ENCODE data around the gene PTPRE. TPM values are rescaled to one million over a fixed set of nuclear protein-coding genes. Genes with fewer than 3 reads are reported as not detected.

PTPRE gene
- total and polyA plus RNA-seq, 4 donors = 4.9 to 46.0 (median 23.5) TPM

- Histone ChIP-seq H3K27ac (ENCODE audit: low read depth in 1 of 2, low read length in 2 of 2) (no peak overlapping the region), H3K4me3 (ENCODE audit: low read length in 2 of 2) (no peak overlapping the region), H3K9me3 (ENCODE audit: control insufficient read depth, low read length) (no peaks in the 10 kb centered on the region), H3K36me3 (ENCODE audit: control insufficient read depth in 1 of 2, insufficient read depth in 2 of 2, low read length in 1 of 2) (no peaks in the 10 kb centered on the region), H3K4me1 (ENCODE audit: control insufficient read depth in 1 of 2, insufficient read depth in 2 of 2, low read length in 2 of 2) (no peaks in the 10 kb centered on the region), H3K27me3 (ENCODE audit: control insufficient read depth in 1 of 2, insufficient read depth in 2 of 2, low read length in 1 of 2) (no peaks in the 10 kb centered on the region)
- 95% methylated on average over 12 of the region's 12 CpGs for WGBS, 2 donors
- ATAC-seq (ENCODE audit: low FRiP score) (no peak), DNase-seq (no peak)
- intact Hi-C loops (cut with DNase I) = no loop called here
Measured at GRCh38 chr10:127971963-127972615, 65.2 kb downstream of the PTPRE start.

- Histone ChIP-seq H3K27me3 (ENCODE audit: control insufficient read depth in 1 of 2, insufficient read depth in 2 of 2, low read length in 1 of 2) (no peaks in the 10 kb centered on the region), H3K4me1 (ENCODE audit: control insufficient read depth in 1 of 2, insufficient read depth in 2 of 2, low read length in 2 of 2) (no peaks in the 10 kb centered on the region), H3K36me3 (ENCODE audit: control insufficient read depth in 1 of 2, insufficient read depth in 2 of 2, low read length in 1 of 2) (no peaks in the 10 kb centered on the region), H3K9me3 (ENCODE audit: control insufficient read depth, low read length) (no peaks in the 10 kb centered on the region), H3K4me3 (ENCODE audit: low read length in 2 of 2) (no peak overlapping the region), H3K27ac (ENCODE audit: low read depth in 1 of 2, low read length in 2 of 2) (no peak overlapping the region)
- intact Hi-C loops (cut with DNase I) = no loop called here
- ATAC-seq (ENCODE audit: low FRiP score) (no peak), DNase-seq (no peak)
- WGBS, 2 donors = 95 to 97% methylated on average over 4 of the region's 4 CpGs
Measured at GRCh38 chr10:127972751-127973357, 66.0 kb downstream of the PTPRE start.

- 84 to 88% methylated on average over 10 of the region's 10 CpGs for WGBS, 2 donors
- Histone ChIP-seq H3K27me3 (ENCODE audit: control insufficient read depth in 1 of 2, insufficient read depth in 2 of 2, low read length in 1 of 2) (no peaks in the 10 kb centered on the region), H3K9me3 (ENCODE audit: control insufficient read depth, low read length) (no peaks in the 10 kb centered on the region), H3K27ac (ENCODE audit: low read depth in 1 of 2, low read length in 2 of 2) (no peak overlapping the region), H3K36me3 (ENCODE audit: control insufficient read depth in 1 of 2, insufficient read depth in 2 of 2, low read length in 1 of 2) (no peaks in the 10 kb centered on the region), H3K4me1 (ENCODE audit: control insufficient read depth in 1 of 2, insufficient read depth in 2 of 2, low read length in 2 of 2) (no peaks in the 10 kb centered on the region), H3K4me3 (ENCODE audit: low read length in 2 of 2) (no peak overlapping the region)
- intact Hi-C loops (cut with DNase I) = no loop called here
- DNase-seq (peak in 1 of 2 donors; percentile 64), ATAC-seq (ENCODE audit: low FRiP score) (no peak)
Measured at GRCh38 chr10:127973791-127974311, 66.9 kb downstream of the PTPRE start.

- WGBS, 2 donors = 93 to 95% methylated on average over 9 of the region's 9 CpGs
- intact Hi-C loops (cut with DNase I) = loop anchor here (5.0 kb wide), 2 partner anchors 48 to 53 kb away; no protein-coding TSS in a partner anchor
- no peak overlapping the region for H3K4me3 ChIP-seq (ENCODE audit: low read length in 2 of 2)
- no peak for DNase-seq
- ATAC-seq (ENCODE audit: low FRiP score) = no peak
- no peak overlapping the region for H3K27ac ChIP-seq (ENCODE audit: low read depth in 1 of 2, low read length in 2 of 2)
- H3K36me3 ChIP-seq (ENCODE audit: control insufficient read depth in 1 of 2, insufficient read depth in 2 of 2, low read length in 1 of 2) = no peaks in the 10 kb centered on the region
- no peaks in the 10 kb centered on the region for H3K9me3 ChIP-seq (ENCODE audit: control insufficient read depth, low read length)
- no peaks in the 10 kb centered on the region for H3K27me3 ChIP-seq (ENCODE audit: control insufficient read depth in 1 of 2, insufficient read depth in 2 of 2, low read length in 1 of 2)
- H3K4me1 ChIP-seq (ENCODE audit: control insufficient read depth in 1 of 2, insufficient read depth in 2 of 2, low read length in 2 of 2) = no peaks in the 10 kb centered on the region
Measured at GRCh38 chr10:127974911-127975310, 68.0 kb downstream of the PTPRE start.

GRCh38 chr10:127976286-127976685, 69.4 kb downstream of the PTPRE start:
- WGBS, 2 donors = 57 to 64% methylated on average over 7 of the region's 7 CpGs
- Histone ChIP-seq H3K4me3 (ENCODE audit: low read length in 2 of 2) (no peak overlapping the region), H3K27ac (ENCODE audit: low read depth in 1 of 2, low read length in 2 of 2) (no peak overlapping the region), H3K9me3 (ENCODE audit: control insufficient read depth, low read length) (no peaks in the 10 kb centered on the region), H3K36me3 (ENCODE audit: control insufficient read depth in 1 of 2, insufficient read depth in 2 of 2, low read length in 1 of 2) (no peaks in the 10 kb centered on the region), H3K4me1 (ENCODE audit: control insufficient read depth in 1 of 2, insufficient read depth in 2 of 2, low read length in 2 of 2) (no peaks in the 10 kb centered on the region), H3K27me3 (ENCODE audit: control insufficient read depth in 1 of 2, insufficient read depth in 2 of 2, low read length in 1 of 2) (no peaks in the 10 kb centered on the region)
- DNase-seq (no peak), ATAC-seq (ENCODE audit: low FRiP score) (no peak)
- intact Hi-C loops (cut with DNase I) = loop anchor here (5.0 kb wide), 2 partner anchors 49 to 54 kb away; no protein-coding TSS in a partner anchor

GRCh38 chr10:127976701-127977356, 69.9 kb downstream of the PTPRE start:
- WGBS, 2 donors = 64 to 69% methylated on average over 8 of the region's 8 CpGs
- H3K4me1 ChIP-seq (ENCODE audit: control insufficient read depth in 1 of 2, insufficient read depth in 2 of 2, low read length in 2 of 2) = no peaks in the 10 kb centered on the region
- ATAC-seq (ENCODE audit: low FRiP score) = no peak

GRCh38 chr10:127977357-127978009, 70.6 kb downstream of the PTPRE start:
- peak; percentile 91 to 93 for DNase-seq
- no peak overlapping the region for H3K4me3 ChIP-seq (ENCODE audit: low read length in 2 of 2)
- intact Hi-C loops (cut with DNase I) = loop anchor here (5.0 kb wide), 2 partner anchors 50 to 55 kb away; no protein-coding TSS in a partner anchor

More at GRCh38 chr10:127976701-127977356, 69.9 kb downstream of the PTPRE start:
- H3K36me3 ChIP-seq (ENCODE audit: control insufficient read depth in 1 of 2, insufficient read depth in 2 of 2, low read length in 1 of 2) = no peaks in the 10 kb centered on the region
- intact Hi-C loops (cut with DNase I) = loop anchor here (5.0 kb wide), 2 partner anchors 50 to 55 kb away; no protein-coding TSS in a partner anchor
- no peak for DNase-seq
- no peaks in the 10 kb centered on the region for H3K9me3 ChIP-seq (ENCODE audit: control insufficient read depth, low read length)
- H3K4me3 ChIP-seq (ENCODE audit: low read length in 2 of 2) = no peak overlapping the region
- no peaks in the 10 kb centered on the region for H3K27me3 ChIP-seq (ENCODE audit: control insufficient read depth in 1 of 2, insufficient read depth in 2 of 2, low read length in 1 of 2)
- no peak overlapping the region for H3K27ac ChIP-seq (ENCODE audit: low read depth in 1 of 2, low read length in 2 of 2)

GRCh38 chr10:127978481-127978880, 71.6 kb downstream of the PTPRE start:
- DNase-seq = no peak
- 96 to 97% methylated on average over 9 of the region's 9 CpGs for WGBS, 2 donors
- Histone ChIP-seq H3K27ac (ENCODE audit: low read depth in 1 of 2, low read length in 2 of 2) (no peak overlapping the region), H3K36me3 (ENCODE audit: control insufficient read depth in 1 of 2, insufficient read depth in 2 of 2, low read length in 1 of 2) (no peaks in the 10 kb centered on the region), H3K4me1 (ENCODE audit: control insufficient read depth in 1 of 2, insufficient read depth in 2 of 2, low read length in 2 of 2) (no peaks in the 10 kb centered on the region), H3K4me3 (ENCODE audit: low read length in 2 of 2) (no peak overlapping the region), H3K9me3 (ENCODE audit: control insufficient read depth, low read length) (no peaks in the 10 kb centered on the region), H3K27me3 (ENCODE audit: control insufficient read depth in 1 of 2, insufficient read depth in 2 of 2, low read length in 1 of 2) (no peaks in the 10 kb centered on the region)
- no peak for ATAC-seq (ENCODE audit: low FRiP score)
- intact Hi-C loops (cut with DNase I) = loop anchor here (5.0 kb wide), 2 partner anchors 51 to 56 kb away; no protein-coding TSS in a partner anchor

More at GRCh38 chr10:127977357-127978009, 70.6 kb downstream of the PTPRE start:
- Histone ChIP-seq H3K9me3 (ENCODE audit: control insufficient read depth, low read length) (no peaks in the 10 kb centered on the region), H3K27ac (ENCODE audit: low read depth in 1 of 2, low read length in 2 of 2) (peak overlapping the region; percentile 23 to 55), H3K36me3 (ENCODE audit: control insufficient read depth in 1 of 2, insufficient read depth in 2 of 2, low read length in 1 of 2) (no peaks in the 10 kb centered on the region), H3K4me1 (ENCODE audit: control insufficient read depth in 1 of 2, insufficient read depth in 2 of 2, low read length in 2 of 2) (no peaks in the 10 kb centered on the region), H3K27me3 (ENCODE audit: control insufficient read depth in 1 of 2, insufficient read depth in 2 of 2, low read length in 1 of 2) (no peaks in the 10 kb centered on the region)
- ATAC-seq (ENCODE audit: low FRiP score) = peak; percentile 91
- 4% methylated on average over 12 of the region's 12 CpGs for WGBS, 2 donors
